PC-9 (cell line): Measurements from ENCODE around the gene MED26. TPM values are rescaled to one million over a fixed set of nuclear protein-coding genes. Genes with fewer than 3 reads are reported as not detected.

Source experiments
- BruUV-seq: library from RNA; stranded (reverse); fragments of 400-500 nt; replicated peaks from 2 replicates; lab custom pipeline; 2021; lab: Mats Ljungman, UMichigan
- CTCF ChIA-PET: fragments of 300-600 bp; sonication (Branson Sonifier 250); formaldehyde crosslinking; loops from one replicate; lab custom pipeline; 2022; ENCODE audit warnings: antibody characterized with exemption; lab: Charles Lee
- POLR2A ChIA-PET: fragments of 300-600 bp; sonication (Branson Sonifier 250); formaldehyde crosslinking; loops from one replicate; lab custom pipeline; 2022; ENCODE audit warnings: antibody characterized with exemption; ENCODE audit not compliant: unreplicated experiment; lab: Charles Lee
- DNase-seq, 2 experiments: peaks; one replicate each; pipeline versions ENCODE4 v3.0.0 to v3.0.0-alpha.2; 2015 to 2022; ENCODE audit warnings: mixed read lengths in 1 of 2
- H2AFZ ChIP-seq: fragments of 200-600 bp; sonication (generic); 2 replicates; pipeline ENCODE4 v1.8.1; 2017; ENCODE audit warnings: antibody characterized with exemption
- H3F3A ChIP-seq: fragments of 200-600 bp; sonication (generic); 2 replicates; pipeline ENCODE4 v1.8.1; 2017; ENCODE audit warnings: antibody characterized with exemption, mild to moderate bottlenecking, low read depth; ENCODE audit not compliant: insufficient read depth
- H3K27ac ChIP-seq: fragments of 200-600 bp; sonication (generic); 2 replicates; pipeline ENCODE4 v1.6.1; 2016; ENCODE audit warnings: mixed run types
- H3K27me3 ChIP-seq: fragments of 200-600 bp; sonication (generic); 2 replicates; pipeline ENCODE4 v1.6.1; 2016; ENCODE audit warnings: low read depth, mixed run types; ENCODE audit not compliant: insufficient read depth
- H3K36me3 ChIP-seq: fragments of 200-600 bp; sonication (generic); 2 replicates; pipeline ENCODE4 v1.6.1; 2016; ENCODE audit warnings: low read depth, mixed run types
- H3K4me1 ChIP-seq: fragments of 200-600 bp; sonication (generic); replicated peaks from 2 replicates; pipeline ENCODE4 v1.6.1; 2016; ENCODE audit warnings: mixed run types; ENCODE audit not compliant: insufficient read depth
- H3K4me2 ChIP-seq: fragments of 200-600 bp; sonication (generic); 2 replicates; pipeline ENCODE4 v1.6.1; 2017; ENCODE audit warnings: mixed run types
- H3K4me3 ChIP-seq: fragments of 200-600 bp; sonication (generic); 2 replicates; pipeline ENCODE4 v1.6.1; 2016; ENCODE audit warnings: mixed run types
- H3K79me2 ChIP-seq: fragments of 200-600 bp; sonication (generic); 2 replicates; pipeline ENCODE4 v1.6.1; 2017; ENCODE audit warnings: low read depth, mixed run types
- H3K9me2 ChIP-seq: fragments of 200-600 bp; sonication (generic); 2 replicates; pipeline ENCODE4 v1.8.1; 2017; ENCODE audit warnings: mild to moderate bottlenecking; ENCODE audit not compliant: insufficient read depth
- H3K9me3 ChIP-seq: fragments of 200-600 bp; sonication (generic); 2 replicates; pipeline ENCODE4 v1.8.1; 2016; ENCODE audit warnings: low read depth; ENCODE audit not compliant: insufficient read depth
- H4K20me1 ChIP-seq: fragments of 200-600 bp; sonication (generic); 2 replicates; pipeline ENCODE4 v1.8.1; 2017; ENCODE audit not compliant: insufficient read depth
- EZH2 ChIP-seq: fragments of 200-600 bp; sonication (generic); IDR thresholded peaks from 2 replicates; pipeline ENCODE4 v1.8.0; 2017; ENCODE audit warnings: antibody characterized with exemption, low read depth
- intact Hi-C: fragments of 100-400 bp; cut with micrococcal nuclease; formaldehyde crosslinking; loops from one replicate; pipeline ENCODE4 v1.10.0; 2022; ENCODE audit not compliant: unreplicated experiment
- total RNA-seq: library from RNA; stranded (reverse); gene quantifications from 2 replicates; pipeline ENCODE4 v1.2.3, GENCODE V29; 2021
- TF ChIP-seq, protein P1 (sequence below): fragments of 200-600 bp; sonication (generic); conservative IDR thresholded peaks from 2 replicates; pipeline ENCODE4 v1.6.1; 2017; ENCODE audit warnings: mixed run types, antibody characterized with exemption, mild to moderate bottlenecking, moderate library complexity

Gene MED26
- total RNA-seq, 1 experiment from 2014 or later, result 11.9 TPM

DNA sequence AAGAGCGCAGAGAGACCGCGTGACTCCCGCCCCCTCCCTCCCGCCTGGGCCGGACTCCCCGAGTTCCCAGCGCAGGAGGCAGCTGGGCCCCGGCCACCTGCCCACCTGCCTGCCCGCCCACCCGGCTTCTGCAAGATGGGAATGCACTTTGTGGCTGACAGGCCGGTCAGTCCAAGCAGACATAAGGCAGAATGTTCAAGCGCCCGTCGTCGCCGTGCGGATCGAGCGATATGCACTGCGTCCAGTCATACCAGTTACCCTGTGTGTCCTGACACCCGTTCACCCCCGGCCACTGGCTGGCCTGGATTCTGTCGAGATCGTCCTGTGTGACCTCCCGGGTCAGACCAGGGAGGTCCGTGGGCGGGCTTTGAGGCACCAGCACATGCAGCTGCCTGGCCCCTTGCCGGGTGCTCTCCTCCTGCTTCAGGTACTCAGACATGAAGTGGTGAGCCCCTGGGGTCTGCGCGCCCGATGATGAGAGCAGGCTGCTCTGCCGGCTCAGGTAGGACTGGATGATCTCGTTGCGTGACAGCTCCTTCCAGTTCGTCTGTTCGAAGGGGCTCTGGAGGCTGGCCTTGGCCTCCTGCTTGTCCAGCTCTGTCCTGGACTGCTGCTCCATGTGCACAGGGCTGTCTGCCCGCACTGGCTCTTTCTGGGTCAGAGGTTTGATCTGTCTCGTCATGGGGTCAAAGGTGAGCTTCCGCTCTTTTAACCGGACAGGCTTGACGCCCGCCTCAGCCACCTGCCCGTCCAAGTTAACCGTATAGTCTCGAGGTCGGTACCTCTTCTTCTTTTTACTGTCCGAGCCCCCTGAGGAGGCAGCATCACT is 51.9 kb downstream of the MED26 start:
- peaks cover 85% of the 10 kb centered on the region for H3K79me2 ChIP-seq
- no peaks in the 10 kb centered on the region for H3K27me3 ChIP-seq
- no peak overlapping the region for H3K27ac ChIP-seq
- no peaks in the 10 kb centered on the region for H3K9me2 ChIP-seq
- no peak overlapping the region for H3K4me2 ChIP-seq
- peaks cover 49% of the 10 kb centered on the region for H4K20me1 ChIP-seq
- no peak for DNase-seq
- H3K4me3 ChIP-seq, result no peak overlapping the region
- TF ChIP-seq, protein P1, sequence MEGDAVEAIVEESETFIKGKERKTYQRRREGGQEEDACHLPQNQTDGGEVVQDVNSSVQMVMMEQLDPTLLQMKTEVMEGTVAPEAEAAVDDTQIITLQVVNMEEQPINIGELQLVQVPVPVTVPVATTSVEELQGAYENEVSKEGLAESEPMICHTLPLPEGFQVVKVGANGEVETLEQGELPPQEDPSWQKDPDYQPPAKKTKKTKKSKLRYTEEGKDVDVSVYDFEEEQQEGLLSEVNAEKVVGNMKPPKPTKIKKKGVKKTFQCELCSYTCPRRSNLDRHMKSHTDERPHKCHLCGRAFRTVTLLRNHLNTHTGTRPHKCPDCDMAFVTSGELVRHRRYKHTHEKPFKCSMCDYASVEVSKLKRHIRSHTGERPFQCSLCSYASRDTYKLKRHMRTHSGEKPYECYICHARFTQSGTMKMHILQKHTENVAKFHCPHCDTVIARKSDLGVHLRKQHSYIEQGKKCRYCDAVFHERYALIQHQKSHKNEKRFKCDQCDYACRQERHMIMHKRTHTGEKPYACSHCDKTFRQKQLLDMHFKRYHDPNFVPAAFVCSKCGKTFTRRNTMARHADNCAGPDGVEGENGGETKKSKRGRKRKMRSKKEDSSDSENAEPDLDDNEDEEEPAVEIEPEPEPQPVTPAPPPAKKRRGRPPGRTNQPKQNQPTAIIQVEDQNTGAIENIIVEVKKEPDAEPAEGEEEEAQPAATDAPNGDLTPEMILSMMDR, result no peak
- no peak for TF ChIP-seq EZH2
- 0 out of 2 replicates have a peak, but pooled peaks cover 9% of the 10 kb centered on the region for H3K36me3 ChIP-seq
- peaks cover 23% of the 10 kb centered on the region; the same call in 1 of the 2 replicates for H3F3A ChIP-seq
- no peaks in the 10 kb centered on the region for H3K9me3 ChIP-seq
- H2AFZ ChIP-seq, result no peak overlapping the region
- intact Hi-C loops, result no loop called here
- ChIA-PET CTCF (interaction anchor here (0.6 kb wide), 2 partner anchors 35 to 491 kb away, joined by 3 to 5 read pairs; no protein-coding TSS in a partner anchor), POLR2A (no interaction called here)
- peaks cover 16% of the 10 kb centered on the region for H3K4me1 ChIP-seq
- no TSS peak for BruUV-seq

DNA sequence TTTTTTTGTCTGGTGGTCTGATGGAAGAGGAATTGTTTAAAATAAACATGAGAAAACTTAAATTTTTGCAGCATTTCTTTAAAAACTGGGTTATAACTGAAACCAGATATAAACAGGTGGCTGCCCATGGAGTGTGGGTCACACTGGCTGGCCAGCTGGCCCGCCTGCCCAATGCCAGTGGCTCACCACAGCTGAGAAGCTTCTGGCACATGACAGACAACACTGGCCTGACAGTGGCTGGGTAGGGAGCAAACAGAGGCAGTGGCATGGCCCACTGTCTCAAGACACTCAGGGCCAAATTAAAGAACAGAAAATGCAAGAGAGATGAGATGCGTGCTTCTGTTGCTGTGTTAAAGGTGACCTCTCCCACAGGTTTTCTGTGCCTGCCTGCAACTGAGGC is 52.7 kb downstream of the MED26 start:
- Histone ChIP-seq H2AFZ (no peak overlapping the region), H3K79me2 (peaks cover 85% of the 10 kb centered on the region), H3K9me2 (no peaks in the 10 kb centered on the region), H3F3A (peaks cover 30% of the 10 kb centered on the region), H3K27me3 (no peaks in the 10 kb centered on the region), H3K27ac (no peak overlapping the region), H3K9me3 (no peaks in the 10 kb centered on the region), H3K4me3 (no peak overlapping the region), H3K36me3 (0 out of 2 replicates have a peak, but pooled peaks cover 9% of the 10 kb centered on the region), H4K20me1 (peaks cover 42% of the 10 kb centered on the region), H3K4me1 (peaks cover 24% of the 10 kb centered on the region), H3K4me2 (no peak overlapping the region)
- no peak for DNase-seq
- CTCF ChIA-PET, result no interaction called here
- intact Hi-C loops, result no loop called here
- no TSS peak for BruUV-seq
- TF ChIP-seq, protein P1, result no peak
- TF ChIP-seq EZH2, result no peak
- POLR2A ChIA-PET, result no interaction called here

DNA sequence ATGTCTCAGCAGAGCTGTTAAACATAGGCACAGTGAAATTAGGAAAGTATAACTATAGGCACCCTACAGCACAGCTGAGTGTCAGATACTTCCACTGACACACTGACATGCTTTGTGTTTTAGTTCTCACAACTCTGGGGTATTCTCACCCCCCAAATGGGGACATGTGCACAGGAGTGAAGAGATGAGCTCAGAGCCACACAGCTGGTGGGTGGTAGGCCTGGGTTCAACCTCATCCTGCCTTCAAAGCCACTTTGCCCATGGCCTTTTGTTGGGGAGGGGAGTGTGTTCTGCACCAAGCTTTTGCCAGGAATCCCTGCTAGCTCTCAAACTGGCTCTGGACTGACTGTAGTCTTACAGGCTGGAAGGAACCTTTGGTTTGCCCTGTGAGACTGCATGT is 54.1 kb downstream of the MED26 start:
- ChIA-PET CTCF (no interaction called here), POLR2A (interaction anchor here (0.7 kb wide), 1 partner anchor 253 kb away, joined by 4 read pairs; no protein-coding TSS in a partner anchor)
- Histone ChIP-seq H3F3A (peaks cover 35% of the 10 kb centered on the region), H3K36me3 (peaks cover 9% of the 10 kb centered on the region; the same call in 1 of the 2 replicates), H3K27me3 (no peaks in the 10 kb centered on the region), H3K9me2 (no peaks in the 10 kb centered on the region), H3K4me3 (peak overlapping the region; percentile 73; the same call in 1 of the 2 replicates), H3K4me2 (peak overlapping the region; percentile 88), H3K79me2 (peaks cover 85% of the 10 kb centered on the region), H3K27ac (no peak overlapping the region), H3K4me1 (peaks cover 38% of the 10 kb centered on the region), H4K20me1 (peaks cover 28% of the 10 kb centered on the region), H3K9me3 (no peaks in the 10 kb centered on the region), H2AFZ (no peak overlapping the region)
- no peak for DNase-seq
- TF ChIP-seq, protein P1, result no peak
- no peak for TF ChIP-seq EZH2
- no TSS peak for BruUV-seq
- intact Hi-C loops, result no loop called here
